ENCODE measurements around the gene VPS13D.

VPS13D gene

GRCh38 chr1:12305377-12305776 lies 75.5 kb downstream of the VPS13D start:
- peaks cover 3% of the 10 kb centered on the region; the same call in 1 of the 2 replicates for H3K36me3 ChIP-seq (ENCODE audit: insufficient read depth)
- H3K27ac ChIP-seq: no peak overlapping the region
- no peak overlapping the region for H3K9ac ChIP-seq
- H3K4me3 ChIP-seq (IDR thresholded peaks at IDR 0.05; ENCODE audit: insufficient read depth, low read depth, low read length): no peak overlapping the region
- H2AFZ ChIP-seq (ENCODE audit: low read depth): no peak overlapping the region
- no peaks in the 10 kb centered on the region for H3K4me1 ChIP-seq (ENCODE audit: low read depth, poor library complexity, severe bottlenecking)
- no peaks in the 10 kb centered on the region for H3K27me3 ChIP-seq (ENCODE audit: insufficient read depth, low read depth)
- no peaks in the 10 kb centered on the region for H3K79me2 ChIP-seq (ENCODE audit: insufficient read depth, low read depth)
- H4K20me1 ChIP-seq (ENCODE audit: insufficient read depth): no peaks in the 10 kb centered on the region
- no peak for TF ChIP-seq CTCF (conservative IDR thresholded peaks at IDR 0.05; ENCODE audit: low read depth, low read length)
- H3K4me2 ChIP-seq: no peak overlapping the region

- H3K27ac ChIP-seq: no peak overlapping the region
- no peaks in the 10 kb centered on the region for H3K27me3 ChIP-seq (ENCODE audit: insufficient read depth, low read depth)
- TF ChIP-seq CTCF (conservative IDR thresholded peaks at IDR 0.05; ENCODE audit: low read depth, low read length): no peak
- no peaks in the 10 kb centered on the region for H4K20me1 ChIP-seq (ENCODE audit: insufficient read depth)
- H2AFZ ChIP-seq (ENCODE audit: low read depth): no peak overlapping the region
- no peaks in the 10 kb centered on the region for H3K79me2 ChIP-seq (ENCODE audit: insufficient read depth, low read depth)
- no peaks in the 10 kb centered on the region for H3K36me3 ChIP-seq (ENCODE audit: insufficient read depth)
- no peak overlapping the region for H3K9ac ChIP-seq
- no peak overlapping the region for H3K4me2 ChIP-seq
- no peaks in the 10 kb centered on the region for H3K4me1 ChIP-seq (ENCODE audit: low read depth, poor library complexity, severe bottlenecking)
- H3K4me3 ChIP-seq (IDR thresholded peaks at IDR 0.05; ENCODE audit: insufficient read depth, low read depth, low read length): no peak overlapping the region
These were observed 80.2 kb downstream of the VPS13D start for GRCh38 chr1:12309783-12310742.

GRCh38 chr1:12314333-12314903 lies 84.6 kb downstream of the VPS13D start:
- no peak overlapping the region for H3K27ac ChIP-seq
- no peaks in the 10 kb centered on the region for H3K27me3 ChIP-seq (ENCODE audit: insufficient read depth, low read depth)
- H3K36me3 ChIP-seq (ENCODE audit: insufficient read depth): no peaks in the 10 kb centered on the region

GRCh38 chr1:12315146-12315545 lies 85.3 kb downstream of the VPS13D start:
- Histone ChIP-seq H2AFZ (ENCODE audit: low read depth) (no peak overlapping the region), H3K27ac (no peak overlapping the region), H3K9ac (no peak overlapping the region), H3K79me2 (ENCODE audit: insufficient read depth, low read depth) (no peaks in the 10 kb centered on the region), H3K4me2 (no peak overlapping the region), H3K27me3 (ENCODE audit: insufficient read depth, low read depth) (no peaks in the 10 kb centered on the region), H3K4me1 (ENCODE audit: low read depth, poor library complexity, severe bottlenecking) (no peaks in the 10 kb centered on the region), H3K4me3 (IDR thresholded peaks at IDR 0.05; ENCODE audit: insufficient read depth, low read depth, low read length) (no peak overlapping the region), H4K20me1 (ENCODE audit: insufficient read depth) (no peaks in the 10 kb centered on the region), H3K36me3 (ENCODE audit: insufficient read depth) (no peaks in the 10 kb centered on the region)
- no peak for TF ChIP-seq CTCF (conservative IDR thresholded peaks at IDR 0.05; ENCODE audit: low read depth, low read length)

More at GRCh38 chr1:12314333-12314903, 84.6 kb downstream of the VPS13D start:
- Histone ChIP-seq H2AFZ (ENCODE audit: low read depth) (no peak overlapping the region), H3K79me2 (ENCODE audit: insufficient read depth, low read depth) (no peaks in the 10 kb centered on the region), H3K9ac (no peak overlapping the region), H3K4me2 (no peak overlapping the region), H4K20me1 (ENCODE audit: insufficient read depth) (no peaks in the 10 kb centered on the region), H3K4me3 (IDR thresholded peaks at IDR 0.05; ENCODE audit: insufficient read depth, low read depth, low read length) (no peak overlapping the region), H3K4me1 (ENCODE audit: low read depth, poor library complexity, severe bottlenecking) (no peaks in the 10 kb centered on the region)
- TF ChIP-seq CTCF (conservative IDR thresholded peaks at IDR 0.05; ENCODE audit: low read depth, low read length): peak; percentile 70
